ENCODE results near the gene USP31.

The USP31 gene

DNA sequence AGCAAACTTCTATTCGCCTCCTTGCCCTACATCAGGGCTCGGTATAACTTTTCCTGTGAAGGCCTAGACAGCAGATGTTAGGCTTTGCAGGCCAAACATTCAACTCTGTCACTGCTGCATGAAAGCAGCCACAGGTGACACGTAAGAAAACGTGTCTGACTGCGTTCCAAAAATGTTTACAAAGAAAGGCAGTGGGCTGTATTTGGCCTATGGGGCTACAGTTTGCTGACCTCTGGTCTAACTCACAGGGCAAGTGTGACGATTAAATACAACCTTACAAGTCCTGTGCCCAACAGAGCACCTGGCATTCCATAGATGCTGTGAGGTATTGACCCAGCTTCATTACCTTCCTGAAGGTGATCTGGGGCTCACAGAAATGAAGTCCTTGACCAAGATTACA lies 79.4 kb downstream of the USP31 start:
- TF ChIP-seq, protein P1, sequence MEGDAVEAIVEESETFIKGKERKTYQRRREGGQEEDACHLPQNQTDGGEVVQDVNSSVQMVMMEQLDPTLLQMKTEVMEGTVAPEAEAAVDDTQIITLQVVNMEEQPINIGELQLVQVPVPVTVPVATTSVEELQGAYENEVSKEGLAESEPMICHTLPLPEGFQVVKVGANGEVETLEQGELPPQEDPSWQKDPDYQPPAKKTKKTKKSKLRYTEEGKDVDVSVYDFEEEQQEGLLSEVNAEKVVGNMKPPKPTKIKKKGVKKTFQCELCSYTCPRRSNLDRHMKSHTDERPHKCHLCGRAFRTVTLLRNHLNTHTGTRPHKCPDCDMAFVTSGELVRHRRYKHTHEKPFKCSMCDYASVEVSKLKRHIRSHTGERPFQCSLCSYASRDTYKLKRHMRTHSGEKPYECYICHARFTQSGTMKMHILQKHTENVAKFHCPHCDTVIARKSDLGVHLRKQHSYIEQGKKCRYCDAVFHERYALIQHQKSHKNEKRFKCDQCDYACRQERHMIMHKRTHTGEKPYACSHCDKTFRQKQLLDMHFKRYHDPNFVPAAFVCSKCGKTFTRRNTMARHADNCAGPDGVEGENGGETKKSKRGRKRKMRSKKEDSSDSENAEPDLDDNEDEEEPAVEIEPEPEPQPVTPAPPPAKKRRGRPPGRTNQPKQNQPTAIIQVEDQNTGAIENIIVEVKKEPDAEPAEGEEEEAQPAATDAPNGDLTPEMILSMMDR (IDR thresholded peaks at IDR 0.05; ENCODE audit: low read depth, low read length, missing control alignments), result no peak
- H3K4me3 ChIP-seq (ENCODE audit: low read depth, low read length), result no peak overlapping the region
- DNase-seq (ENCODE audit: low read depth), result no peak

DNA sequence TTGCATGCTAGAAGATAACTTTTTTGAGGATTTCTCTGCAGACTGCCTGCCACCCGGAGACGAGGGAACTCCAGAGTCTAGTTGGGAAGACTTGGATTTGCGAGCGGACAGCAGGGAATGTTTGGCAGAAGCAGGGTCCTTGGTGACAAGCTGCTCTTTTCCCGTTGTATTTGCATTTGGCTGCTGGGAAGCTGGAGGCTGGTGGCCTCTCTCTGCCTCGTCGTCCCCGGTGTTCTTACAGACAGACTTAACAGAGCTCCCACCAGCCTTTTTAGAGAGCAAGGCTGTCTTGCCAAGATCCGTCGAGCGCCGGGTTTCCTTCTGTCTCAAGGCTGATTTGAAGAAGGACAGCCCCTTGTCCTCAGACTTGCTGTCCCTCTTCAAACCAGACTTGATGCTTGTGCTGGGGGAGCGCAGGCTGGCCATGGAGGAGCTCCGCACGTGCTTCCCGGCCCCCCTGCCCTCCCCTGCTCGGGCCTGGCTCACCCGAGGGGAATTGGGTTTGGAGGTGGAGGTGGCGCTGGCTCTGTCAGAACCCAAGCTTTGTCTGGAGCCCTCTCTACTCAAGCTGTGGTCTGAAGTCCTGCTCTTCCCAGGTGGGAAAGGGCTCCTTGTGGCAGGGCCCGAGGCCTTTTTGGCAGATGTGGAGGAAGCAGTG lies 81.0 kb downstream of the USP31 start:
- no peak overlapping the region for H3K4me3 ChIP-seq (ENCODE audit: low read depth, low read length)
- TF ChIP-seq, protein P1 (IDR thresholded peaks at IDR 0.05; ENCODE audit: low read depth, low read length, missing control alignments), result no peak
- no peak for DNase-seq (ENCODE audit: low read depth)

DNA sequence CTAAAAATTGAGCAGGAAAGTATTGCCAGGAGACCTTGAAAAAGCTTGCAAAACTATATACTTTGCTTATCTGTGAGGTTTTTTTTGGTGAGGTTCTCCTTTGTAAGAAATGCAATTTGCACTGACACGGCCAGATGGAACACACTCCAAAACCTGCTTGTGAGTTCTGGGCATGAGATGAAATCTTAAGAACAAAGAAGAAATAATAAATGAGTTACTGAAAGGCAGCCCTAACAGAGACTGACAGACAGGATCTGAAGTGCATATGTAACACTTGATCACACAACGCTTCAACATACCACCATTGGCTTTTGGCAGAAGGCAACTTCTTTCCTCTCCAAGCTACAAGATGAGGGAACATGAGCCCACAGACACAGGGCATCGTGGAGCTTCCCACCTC lies 82.6 kb downstream of the USP31 start:
- TF ChIP-seq, protein P1 (IDR thresholded peaks at IDR 0.05; ENCODE audit: low read depth, low read length, missing control alignments), result no peak
- DNase-seq (ENCODE audit: low read depth), result no peak

DNA sequence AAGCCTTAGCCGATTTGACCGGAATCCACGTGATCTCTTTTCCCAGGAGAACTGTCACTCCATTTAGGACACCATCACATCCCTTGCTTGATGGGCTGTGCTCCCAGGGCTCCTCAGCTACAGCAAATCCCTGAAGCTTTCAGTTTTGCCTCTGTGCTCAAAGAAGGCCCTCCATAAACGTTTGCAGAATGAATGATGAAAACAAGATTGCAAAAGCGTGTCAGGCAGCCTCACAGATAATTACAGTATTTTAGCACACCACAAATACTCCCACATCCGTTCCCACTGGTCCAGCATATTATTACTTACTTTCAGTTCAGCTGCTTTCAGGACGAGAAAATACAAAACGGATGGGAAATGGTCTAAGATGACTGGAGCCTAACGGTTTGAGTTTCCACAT lies 84.6 kb downstream of the USP31 start:
- no peak overlapping the region for H3K4me3 ChIP-seq (ENCODE audit: low read depth, low read length)
- TF ChIP-seq, protein P1 (IDR thresholded peaks at IDR 0.05; ENCODE audit: low read depth, low read length, missing control alignments), result no peak
- DNase-seq (ENCODE audit: low read depth), result no peak

More for the DNA sequence above, 82.6 kb downstream of the USP31 start:
- H3K4me3 ChIP-seq (ENCODE audit: low read depth, low read length), result no peak overlapping the region

DNA sequence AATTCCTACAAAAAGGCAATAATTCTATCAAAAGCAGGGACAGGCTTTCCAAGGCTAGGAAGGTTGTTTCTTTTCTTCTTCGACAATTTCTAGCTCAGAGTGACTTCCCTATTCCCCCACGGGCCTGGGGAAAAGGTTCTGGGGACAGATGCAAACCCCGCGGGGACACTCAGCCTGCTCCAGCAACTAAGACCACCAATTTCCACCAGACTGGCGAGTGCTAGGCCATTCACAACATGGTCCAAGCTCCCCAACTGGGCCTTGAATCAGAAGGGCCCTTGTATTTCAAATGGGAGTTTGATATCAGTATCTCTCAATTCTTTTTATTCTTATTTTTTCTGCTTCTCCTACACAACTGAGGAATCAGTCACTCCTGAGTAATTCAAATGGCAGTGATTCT lies 86.7 kb downstream of the USP31 start:
- no peak for DNase-seq (ENCODE audit: low read depth)
- TF ChIP-seq, protein P1 (IDR thresholded peaks at IDR 0.05; ENCODE audit: low read depth, low read length, missing control alignments), result no peak
- H3K4me3 ChIP-seq (ENCODE audit: low read depth, low read length), result no peak overlapping the region

DNA sequence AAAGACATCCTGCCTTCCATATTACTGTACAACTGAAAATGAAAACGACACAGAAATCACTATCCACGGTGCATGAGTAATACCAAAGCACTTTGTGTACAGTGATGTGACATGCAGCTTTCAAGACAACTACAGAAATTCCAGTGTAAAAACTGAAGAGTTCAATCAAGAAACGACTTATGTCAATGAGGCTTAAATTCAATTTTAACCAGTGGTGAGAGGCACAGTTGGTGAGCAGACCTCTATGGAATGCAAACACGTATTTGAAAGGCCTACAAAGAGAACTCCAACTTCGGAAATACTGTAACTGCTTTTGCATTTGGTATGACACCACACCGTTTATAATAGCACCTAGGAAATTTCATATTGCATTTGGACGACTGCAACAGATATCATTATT lies 87.6 kb downstream of the USP31 start:
- TF ChIP-seq, protein P1 (IDR thresholded peaks at IDR 0.05; ENCODE audit: low read depth, low read length, missing control alignments), result no peak
- no peak for DNase-seq (ENCODE audit: low read depth)
- H3K4me3 ChIP-seq (ENCODE audit: low read depth, low read length), result no peak overlapping the region

All from GM12864 (cell line).